Upper lobe of left lung (tissue), 6 donors: ENCODE measurements around the gene RUNDC3A. TPM values are rescaled to one million over a fixed set of nuclear protein-coding genes. Genes with fewer than 3 reads are reported as not detected.
"Not testable (repeated sequence)": the region's sequence is repeated elsewhere in the genome, so short reads cannot be mapped to it uniquely, and the experiment has no call there.

ENCODE experiments used
- ATAC-seq, 2 donors: fragments of 200-7000 bp; cut with Tn5 transposase; one replicate each; pipeline ENCODE4 v1.9.1; 2022; ENCODE audit warnings: mild to moderate bottlenecking in 2 of 2, moderate library complexity in 2 of 2; ENCODE audit not compliant: low FRiP score in 2 of 2
- DNase-seq, 2 donors: peaks; one replicate each; pipeline ENCODE4 v3.0.0-alpha.2; 2019 to 2020
- H3K27ac ChIP-seq, 4 donors: fragments of 200-600 bp; sonication (generic); one replicate each; pipeline ENCODE4 v1.5.1; 2016 to 2019
- H3K27me3 ChIP-seq, 4 donors: fragments of 200-600 bp; sonication (generic); one replicate each; pipeline ENCODE4 v1.5.1; 2017 to 2019
- H3K36me3 ChIP-seq, 4 donors: fragments of 200-600 bp; sonication (generic); one replicate each; pipeline ENCODE4 v1.5.1; 2016 to 2019
- H3K4me1 ChIP-seq, 4 donors: fragments of 200-600 bp; sonication (generic); one replicate each; pipeline ENCODE4 v1.5.1; 2018 to 2019
- H3K4me3 ChIP-seq, 4 donors: fragments of 200-600 bp; sonication (generic); one replicate each; pipeline ENCODE4 v1.5.1; 2017 to 2019; ENCODE audit warnings: mild to moderate bottlenecking in 2 of 4, moderate library complexity in 1 of 4
- H3K9me3 ChIP-seq, 4 donors: fragments of 200-600 bp; sonication (generic); one replicate each; pipeline ENCODE4 v1.5.1; 2018 to 2019
- EP300 ChIP-seq, 4 donors: sonication (generic); formaldehyde crosslinking; IDR thresholded peaks; one replicate each; pipeline ENCODE4 v1.5.1; 2017; ENCODE audit warnings: antibody characterized with exemption in 4 of 4, control low read depth in 2 of 4
- POLR2A ChIP-seq, 4 donors: fragments of 450-650 bp; IDR thresholded peaks; one replicate each; pipeline ENCODE4 v1.5.1; 2016 to 2017; ENCODE audit warnings: antibody characterized with exemption in 4 of 4, mild to moderate bottlenecking in 2 of 4
- POLR2AphosphoS5 ChIP-seq, 2 donors: sonication (generic); formaldehyde crosslinking; IDR thresholded peaks; one replicate each; pipeline ENCODE4 v1.5.1; 2017; ENCODE audit warnings: antibody characterized with exemption in 2 of 2
- WGBS, 2 donors: methylation state at CpG; one replicate each; pipeline ENCODE4 v1.1.5; 2017 to 2018; 5-methylcytosine and 5-hydroxymethylcytosine counted together
- total RNA-seq, 6 donors: library from RNA; depleted of rRNA in 4 of 6; stranded (reverse); fragments of >200 nt in 4 of 6; gene quantifications; one replicate each; pipeline versions ENCODE4 v1.1.0 to v1.2.1, GENCODE V29; 2016 to 2021
- TF ChIP-seq, protein P1 (sequence below), 6 experiments: fragments of 450-650 bp in 4 of 6; fragments of 200-600 bp in 2 of 6; sonication (generic) in 2 of 6; IDR thresholded peaks; one replicate each; pipeline ENCODE4 v1.5.1; 2016 to 2019; ENCODE audit warnings: antibody characterized with exemption in 6 of 6
- donor health status: DM: no; HTN: no; CAD: no; lungs with moderate emphysema.
- donor health status: DM: no; HTN: yes; CAD: no; lungs with severe emphysema.

RUNDC3A gene
- total RNA-seq, 6 donors from 2014 or later, result 0.13 to 2.6 (median 1.0) TPM; not detected in 3

DNA sequence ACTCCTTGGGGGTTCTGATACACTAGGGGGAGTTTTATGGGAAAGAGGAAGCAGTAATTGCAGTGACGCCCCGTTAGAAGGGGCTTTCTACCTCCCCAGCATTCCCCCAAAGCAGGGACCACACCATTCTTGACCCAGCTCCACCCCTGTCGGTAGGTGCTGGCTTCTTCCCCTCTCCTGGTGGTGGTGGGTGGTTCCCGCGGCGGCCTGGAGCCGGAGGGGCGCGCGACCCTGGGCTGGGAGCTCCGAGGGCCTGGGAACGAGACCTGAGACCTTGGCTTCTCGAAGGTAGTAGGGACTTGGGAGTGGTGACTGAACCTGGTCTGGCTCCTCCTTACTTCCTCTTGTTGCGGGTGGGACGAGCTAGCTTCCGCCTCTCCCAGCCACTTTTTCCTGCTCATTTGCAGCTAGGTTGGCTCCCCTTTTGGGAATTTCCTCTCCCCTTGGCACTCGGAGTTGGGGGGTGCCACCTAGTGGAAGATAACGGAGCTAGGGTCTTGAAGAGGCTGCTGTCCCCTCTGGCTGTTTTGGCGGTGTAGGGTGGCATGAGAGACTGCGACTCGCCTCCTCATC lies 37.1 kb downstream of the RUNDC3A start:
- TF ChIP-seq EP300 (IDR thresholded peaks at IDR 0.05), result no peak
- TF ChIP-seq, protein P1, sequence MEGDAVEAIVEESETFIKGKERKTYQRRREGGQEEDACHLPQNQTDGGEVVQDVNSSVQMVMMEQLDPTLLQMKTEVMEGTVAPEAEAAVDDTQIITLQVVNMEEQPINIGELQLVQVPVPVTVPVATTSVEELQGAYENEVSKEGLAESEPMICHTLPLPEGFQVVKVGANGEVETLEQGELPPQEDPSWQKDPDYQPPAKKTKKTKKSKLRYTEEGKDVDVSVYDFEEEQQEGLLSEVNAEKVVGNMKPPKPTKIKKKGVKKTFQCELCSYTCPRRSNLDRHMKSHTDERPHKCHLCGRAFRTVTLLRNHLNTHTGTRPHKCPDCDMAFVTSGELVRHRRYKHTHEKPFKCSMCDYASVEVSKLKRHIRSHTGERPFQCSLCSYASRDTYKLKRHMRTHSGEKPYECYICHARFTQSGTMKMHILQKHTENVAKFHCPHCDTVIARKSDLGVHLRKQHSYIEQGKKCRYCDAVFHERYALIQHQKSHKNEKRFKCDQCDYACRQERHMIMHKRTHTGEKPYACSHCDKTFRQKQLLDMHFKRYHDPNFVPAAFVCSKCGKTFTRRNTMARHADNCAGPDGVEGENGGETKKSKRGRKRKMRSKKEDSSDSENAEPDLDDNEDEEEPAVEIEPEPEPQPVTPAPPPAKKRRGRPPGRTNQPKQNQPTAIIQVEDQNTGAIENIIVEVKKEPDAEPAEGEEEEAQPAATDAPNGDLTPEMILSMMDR (IDR thresholded peaks at IDR 0.05), result peak; percentile 33 to 67 (median 43)
- TF ChIP-seq POLR2A (IDR thresholded peaks at IDR 0.05), result peak in 1 of 4 donors; percentile 14
- peak in 1 of 2 donors; percentile 20 for TF ChIP-seq POLR2AphosphoS5 (IDR thresholded peaks at IDR 0.05)
- peak; percentile 81 to 88 for DNase-seq
- peak; percentile 47 to 50 for ATAC-seq

DNA sequence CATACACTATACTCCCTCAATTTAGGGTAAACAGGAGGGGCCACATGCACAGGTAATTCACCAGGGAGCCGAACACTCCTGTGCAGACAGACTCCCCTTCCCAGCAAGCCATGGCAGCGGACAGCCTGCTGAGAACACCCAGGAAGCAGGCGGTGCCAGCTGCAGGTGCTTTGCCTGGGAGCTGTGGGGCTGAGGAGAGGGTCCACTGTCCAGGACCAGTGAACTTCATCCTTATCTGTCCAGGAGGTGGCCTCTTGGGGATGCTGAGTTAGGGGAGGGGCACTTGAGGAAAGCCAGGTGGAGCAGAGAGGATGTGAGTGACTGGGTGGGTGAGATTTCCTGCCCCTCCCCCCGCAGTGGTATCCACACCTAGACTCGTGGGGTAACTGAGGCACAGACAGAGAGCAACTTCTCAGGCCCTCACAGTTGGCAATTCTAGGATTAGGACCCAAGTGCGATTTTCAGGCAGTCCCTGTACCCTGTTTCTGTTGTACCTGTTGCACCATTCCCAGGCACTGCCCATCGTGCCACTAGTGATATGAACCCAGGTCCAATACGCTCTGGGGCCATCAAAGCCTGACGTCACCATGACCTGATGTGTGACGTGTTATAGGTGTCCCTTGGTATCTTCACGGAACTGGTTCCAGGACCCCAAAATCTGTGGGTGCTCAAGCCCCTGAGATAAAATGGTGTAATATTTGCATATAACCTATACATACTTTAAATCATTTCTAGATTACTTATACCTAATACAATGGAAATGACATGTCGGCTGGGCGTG lies 37.9 kb downstream of the RUNDC3A start:
- Histone ChIP-seq H3K36me3 (peaks cover 9 to 29% (median 24%) of the 10 kb centered on the region in 4 donors), H3K4me1 (peaks cover 6 to 44% (median 26%) of the 10 kb centered on the region in 4 donors), H3K4me3 (peak overlapping the region in 3 of 4 donors; percentile 62 to 79 (median 66)), H3K9me3 (no peaks in the 10 kb centered on the region), H3K27ac (peak overlapping the region; percentile 83 to 96 (median 93)), H3K27me3 (no peaks in the 10 kb centered on the region)
- TF ChIP-seq POLR2AphosphoS5 (IDR thresholded peaks at IDR 0.05), result no peak
- TF ChIP-seq, protein P1 (IDR thresholded peaks at IDR 0.05), result no peak
- TF ChIP-seq EP300 (IDR thresholded peaks at IDR 0.05), result no peak
- TF ChIP-seq POLR2A (IDR thresholded peaks at IDR 0.05), result no peak
- WGBS, 2 donors, result 66 to 74% methylated on average over 11 to 13 of the region's 13 CpGs
- ATAC-seq, result no peak
- DNase-seq, result no peak

More for the DNA sequence above, 37.1 kb downstream of the RUNDC3A start:
- H3K4me3 ChIP-seq, result peak overlapping the region; percentile 62 to 79 (median 70)
- peaks cover 6 to 44% (median 26%) of the 10 kb centered on the region in 4 donors for H3K4me1 ChIP-seq
- peaks cover 3 to 22% (median 17%) of the 10 kb centered on the region in 4 donors for H3K36me3 ChIP-seq
- no peaks in the 10 kb centered on the region for H3K27me3 ChIP-seq
- H3K27ac ChIP-seq, result peak overlapping the region; percentile 83 to 96 (median 93)
- H3K9me3 ChIP-seq, result no peaks in the 10 kb centered on the region
- WGBS, 2 donors, result 0 to 3% methylated on average over 3 to 21 of the region's 21 CpGs

DNA sequence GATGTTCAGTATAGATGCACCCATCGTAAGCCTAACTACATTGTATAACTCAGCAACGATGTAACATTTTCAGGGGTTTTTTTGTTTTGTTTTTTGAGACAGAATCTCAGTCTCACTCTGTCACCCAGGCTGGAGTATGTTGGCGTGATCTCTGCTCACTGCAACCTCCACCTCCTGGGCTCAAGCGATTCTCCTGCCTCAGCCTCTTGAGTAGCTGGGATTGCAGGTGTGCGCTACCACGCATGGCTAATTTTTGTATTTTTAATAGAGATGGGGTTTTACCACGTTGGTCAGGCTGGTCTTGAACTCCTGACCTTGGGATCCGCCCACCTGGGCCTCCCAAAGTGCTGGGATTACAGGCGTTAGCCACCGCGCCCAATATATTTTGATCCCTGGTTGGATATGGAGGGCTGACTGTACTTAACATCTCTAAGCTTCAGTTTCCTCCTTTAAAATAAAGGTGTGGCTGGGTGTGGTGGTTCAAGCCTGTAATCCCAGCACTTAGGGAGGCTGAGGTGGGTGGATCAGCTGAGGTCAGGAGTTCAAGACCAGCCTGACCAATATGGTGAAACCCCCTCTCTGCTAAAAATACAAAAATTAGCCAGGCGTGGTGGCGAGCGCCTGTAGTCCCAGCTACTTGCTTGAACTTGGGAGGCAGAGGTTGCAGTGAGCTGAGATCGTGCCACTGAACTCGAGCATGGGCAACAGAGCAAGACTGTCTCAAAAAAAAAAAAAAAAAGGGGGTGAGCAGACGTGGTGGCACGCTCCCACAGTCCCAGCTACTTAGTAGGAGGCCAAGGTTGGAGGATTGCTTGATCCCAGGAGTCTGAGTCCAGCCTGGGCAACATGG lies 39.0 kb downstream of the RUNDC3A start:
- 78 to 83% methylated on average over 18 of the region's 18 CpGs for WGBS, 2 donors
- peak overlapping the region in 3 of 4 donors; percentile 14 to 43 (median 30) for H3K27ac ChIP-seq

DNA sequence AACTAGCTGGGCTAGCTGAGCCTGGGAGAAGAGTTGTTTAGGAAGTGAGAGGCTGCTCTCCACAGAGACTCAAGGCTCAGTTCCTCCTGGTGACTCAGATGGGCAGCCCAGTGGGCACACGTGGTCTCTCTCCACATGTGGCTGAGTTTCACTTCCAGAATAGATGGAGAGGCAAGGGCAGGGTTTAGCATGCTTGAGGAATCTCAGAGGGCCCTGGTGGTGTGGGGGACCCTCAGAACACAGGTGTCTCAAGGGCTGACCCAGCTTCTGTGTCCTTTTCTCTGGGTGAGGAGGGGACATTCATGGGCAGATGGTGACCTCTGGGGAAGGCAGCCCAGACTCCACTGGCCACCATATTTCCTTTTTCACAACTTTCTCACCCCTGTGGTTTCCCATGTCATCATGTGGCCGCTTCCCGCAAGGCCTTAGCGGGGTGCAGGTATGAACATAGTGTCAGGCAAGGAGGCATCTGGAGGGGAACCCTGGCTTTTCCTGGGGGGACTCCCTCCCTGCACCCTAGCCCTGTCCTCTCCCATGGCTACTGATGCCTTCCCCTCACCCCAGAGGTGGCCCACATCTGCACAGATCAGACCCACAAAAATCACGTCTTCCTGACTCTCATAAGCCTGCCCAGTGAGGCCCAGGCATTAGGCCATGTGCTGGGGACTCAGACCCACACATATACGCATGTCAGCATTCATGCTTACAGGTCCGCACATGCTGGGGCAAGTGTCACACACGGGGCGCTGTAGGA lies 40.0 kb downstream of the RUNDC3A start:
- 56 to 70% methylated on average over 6 to 9 of the region's 9 CpGs for WGBS, 2 donors
- no peaks in the 10 kb centered on the region for H3K9me3 ChIP-seq
- H3K36me3 ChIP-seq, result peaks cover 18 to 51% (median 43%) of the 10 kb centered on the region in 4 donors
- peak in 1 of 4 donors; percentile 44 for TF ChIP-seq POLR2A (IDR thresholded peaks at IDR 0.05)
- no peak for TF ChIP-seq POLR2AphosphoS5 (IDR thresholded peaks at IDR 0.05)
- ATAC-seq, result peak in 1 of 2 donors; percentile 50
- H3K27ac ChIP-seq, result peak overlapping the region in 2 of 4 donors; percentile 14 to 43
- peak in 1 of 2 donors; percentile 76 for DNase-seq
- H3K4me3 ChIP-seq, result no peak overlapping the region
- H3K4me1 ChIP-seq, result peaks cover 6 to 51% (median 26%) of the 10 kb centered on the region in 4 donors
- H3K27me3 ChIP-seq, result no peaks in the 10 kb centered on the region

More for the DNA sequence above, 39.0 kb downstream of the RUNDC3A start:
- H3K27me3 ChIP-seq, DNase-seq, H3K9me3 ChIP-seq, ATAC-seq: not testable (repeated sequence)
- Histone ChIP-seq H3K4me1 (peaks cover 6 to 44% (median 26%) of the 10 kb centered on the region in 4 donors), H3K4me3 (peak overlapping the region in 1 of 4 donors; percentile 79), H3K36me3 (peaks cover 18 to 41% (median 36%) of the 10 kb centered on the region in 4 donors)

DNA sequence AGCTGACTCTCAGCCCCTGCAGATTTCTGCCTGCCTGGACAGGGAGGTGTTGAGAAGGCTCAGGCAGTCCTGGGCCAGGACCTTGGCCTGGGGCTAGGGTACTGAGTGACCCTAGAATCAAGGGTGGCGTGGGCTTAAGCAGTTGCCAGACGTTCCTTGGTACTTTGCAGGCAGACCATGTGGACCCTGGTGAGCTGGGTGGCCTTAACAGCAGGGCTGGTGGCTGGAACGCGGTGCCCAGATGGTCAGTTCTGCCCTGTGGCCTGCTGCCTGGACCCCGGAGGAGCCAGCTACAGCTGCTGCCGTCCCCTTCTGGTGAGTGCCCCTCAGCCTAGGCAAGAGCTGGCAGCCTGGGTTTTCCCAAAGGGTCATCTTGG lies 40.6 kb downstream of the RUNDC3A start:
- WGBS, 2 donors, result 87 to 94% methylated on average over 3 to 6 of the region's 6 CpGs
- TF ChIP-seq POLR2A (IDR thresholded peaks at IDR 0.05) (no peak), POLR2AphosphoS5 (IDR thresholded peaks at IDR 0.05) (no peak), EP300 (IDR thresholded peaks at IDR 0.05) (no peak)
- TF ChIP-seq, protein P1 (IDR thresholded peaks at IDR 0.05), result no peak
- Histone ChIP-seq H3K4me3 (no peak overlapping the region), H3K9me3 (no peaks in the 10 kb centered on the region), H3K36me3 (peaks cover 18 to 53% (median 43%) of the 10 kb centered on the region in 4 donors), H3K27me3 (no peaks in the 10 kb centered on the region), H3K4me1 (peaks cover 6 to 55% (median 26%) of the 10 kb centered on the region in 4 donors), H3K27ac (peak overlapping the region in 1 of 4 donors; percentile 8)
- DNase-seq (no peak), ATAC-seq (no peak)
